GM21447 (cell line): Measurements from ENCODE around the gene ABI3BP.

Experiments used
- ATAC-seq: cut with Tn5 transposase; IDR thresholded peaks from one replicate; pipeline ENCODE4 v1.9.1; 2021; ENCODE audit not compliant: unreplicated experiment

Gene ABI3BP

GRCh38 chr3:100896994-100897393 is 96.2 kb downstream of the ABI3BP start:
- ATAC-seq: no peak

- no peak for ATAC-seq
Measured at GRCh38 chr3:100893590-100893989, 99.6 kb downstream of the ABI3BP start.

- no peak for ATAC-seq
Measured at GRCh38 chr3:100893108-100893507, 100.1 kb downstream of the ABI3BP start.

GRCh38 chr3:100891827-100892226 is 101.4 kb downstream of the ABI3BP start:
- no peak for ATAC-seq

- ATAC-seq: no peak
Measured at GRCh38 chr3:100891033-100891432, 102.2 kb downstream of the ABI3BP start.

- ATAC-seq: no peak
Measured at GRCh38 chr3:100888881-100889280, 104.3 kb downstream of the ABI3BP start.

GRCh38 chr3:100882571-100882984 is 110.6 kb downstream of the ABI3BP start:
- no peak for ATAC-seq

GRCh38 chr3:100880845-100881244 is 112.4 kb downstream of the ABI3BP start:
- ATAC-seq: no peak

GRCh38 chr3:100880072-100880471 is 113.1 kb downstream of the ABI3BP start:
- ATAC-seq: no peak

GRCh38 chr3:100879195-100879810 is 113.9 kb downstream of the ABI3BP start:
- no peak for ATAC-seq

- ATAC-seq: no peak
Measured at GRCh38 chr3:100877286-100877685, 115.9 kb downstream of the ABI3BP start.

- ATAC-seq: no peak
Measured at GRCh38 chr3:100875239-100875638, 118.0 kb downstream of the ABI3BP start.

- ATAC-seq: no peak
Measured at GRCh38 chr3:100873611-100874010, 119.6 kb downstream of the ABI3BP start.

- no peak for ATAC-seq
Measured at GRCh38 chr3:100871306-100871705, 121.9 kb downstream of the ABI3BP start.

GRCh38 chr3:100869787-100870186 is 123.4 kb downstream of the ABI3BP start:
- no peak for ATAC-seq

GRCh38 chr3:100868894-100869293 is 124.3 kb downstream of the ABI3BP start:
- ATAC-seq: no peak

- no peak for ATAC-seq
Measured at GRCh38 chr3:100868096-100868495, 125.1 kb downstream of the ABI3BP start.

- no peak for ATAC-seq
Measured at GRCh38 chr3:100865442-100865841, 127.8 kb downstream of the ABI3BP start.

- ATAC-seq: no peak
Measured at GRCh38 chr3:100864471-100865250, 128.6 kb downstream of the ABI3BP start.

- no peak for ATAC-seq
Measured at GRCh38 chr3:100857863-100858262, 135.4 kb downstream of the ABI3BP start.

- no peak for ATAC-seq
Measured at GRCh38 chr3:100856821-100857220, 136.4 kb downstream of the ABI3BP start.

- no peak for ATAC-seq
Measured at GRCh38 chr3:100852840-100853239, 140.4 kb downstream of the ABI3BP start.

- no peak for ATAC-seq
Measured at GRCh38 chr3:100850701-100851100, 142.5 kb downstream of the ABI3BP start.
